ENCODE results near the gene PRDM15.
A peak's percentile ranks its signal among the peaks of the same experiment; 100 is the strongest.

Gene PRDM15

GRCh38 chr21:41845310-41846032 lies 33.7 kb downstream of the PRDM15 start:
- no peak for ATAC-seq (replicated peaks)
- no peak overlapping the region for H3K4me3 Mint-ChIP-seq

GRCh38 chr21:41843584-41843983 lies 35.6 kb downstream of the PRDM15 start:
- Mint-ChIP-seq H3K9me3 (peaks cover 7 to 12% of the 10 kb centered on the region in 2 donors), H3K36me3 (peaks cover 40 to 72% of the 10 kb centered on the region in 2 donors), H3K27me3 (no peaks in the 10 kb centered on the region), H3K27ac (no peak overlapping the region), H3K4me1 (peaks cover 3 to 6% of the 10 kb centered on the region in 2 donors), H3K4me3 (no peak overlapping the region)
- DNase-seq = no peak
- ATAC-seq (replicated peaks) = no peak

More at GRCh38 chr21:41845310-41846032, 33.7 kb downstream of the PRDM15 start:
- H3K9me3 Mint-ChIP-seq = peaks cover 7 to 10% of the 10 kb centered on the region in 2 donors
- H3K36me3 Mint-ChIP-seq = peaks cover 40 to 62% of the 10 kb centered on the region in 2 donors
- DNase-seq = no peak
- peaks cover 6 to 7% of the 10 kb centered on the region in 2 donors for H3K4me1 Mint-ChIP-seq
- no peaks in the 10 kb centered on the region for H3K27me3 Mint-ChIP-seq
- no peak overlapping the region for H3K27ac Mint-ChIP-seq

DNA sequence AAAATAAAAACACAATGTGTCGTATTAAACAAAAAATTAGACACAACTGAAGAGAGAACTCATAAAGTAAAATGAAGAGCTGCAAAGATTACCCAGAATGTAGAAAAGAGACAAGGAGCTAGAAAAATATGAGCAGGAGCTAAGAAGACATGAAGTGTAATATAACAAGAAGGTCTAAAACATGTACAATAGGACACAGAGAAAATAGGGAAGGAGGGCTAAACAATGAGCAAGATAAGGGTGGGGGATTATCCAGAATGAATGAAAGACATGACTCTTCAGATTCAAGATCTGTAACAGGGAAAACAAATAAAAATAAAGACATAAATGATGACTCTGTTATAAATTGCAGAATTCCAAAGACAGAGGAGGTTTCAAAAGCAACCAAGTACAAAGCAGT lies 38.3 kb downstream of the PRDM15 start:
- Mint-ChIP-seq H3K9me3 (peaks cover 7 to 12% of the 10 kb centered on the region in 2 donors), H3K27ac (no peak overlapping the region), H3K36me3 (peaks cover 36 to 72% of the 10 kb centered on the region in 2 donors), H3K4me1 (peaks cover 5 to 6% of the 10 kb centered on the region in 2 donors), H3K4me3 (no peak overlapping the region), H3K27me3 (no peaks in the 10 kb centered on the region)
- no peak for DNase-seq
- no peak for ATAC-seq (replicated peaks)

GRCh38 chr21:41839387-41840000 lies 39.6 kb downstream of the PRDM15 start:
- Mint-ChIP-seq H3K4me1 (peaks cover 5 to 6% of the 10 kb centered on the region in 2 donors), H3K4me3 (no peak overlapping the region), H3K36me3 (peaks cover 40 to 81% of the 10 kb centered on the region in 2 donors), H3K27ac (no peak overlapping the region), H3K9me3 (peaks cover 7 to 12% of the 10 kb centered on the region in 2 donors), H3K27me3 (no peaks in the 10 kb centered on the region)
- ATAC-seq (replicated peaks) (no peak), DNase-seq (no peak)

DNA sequence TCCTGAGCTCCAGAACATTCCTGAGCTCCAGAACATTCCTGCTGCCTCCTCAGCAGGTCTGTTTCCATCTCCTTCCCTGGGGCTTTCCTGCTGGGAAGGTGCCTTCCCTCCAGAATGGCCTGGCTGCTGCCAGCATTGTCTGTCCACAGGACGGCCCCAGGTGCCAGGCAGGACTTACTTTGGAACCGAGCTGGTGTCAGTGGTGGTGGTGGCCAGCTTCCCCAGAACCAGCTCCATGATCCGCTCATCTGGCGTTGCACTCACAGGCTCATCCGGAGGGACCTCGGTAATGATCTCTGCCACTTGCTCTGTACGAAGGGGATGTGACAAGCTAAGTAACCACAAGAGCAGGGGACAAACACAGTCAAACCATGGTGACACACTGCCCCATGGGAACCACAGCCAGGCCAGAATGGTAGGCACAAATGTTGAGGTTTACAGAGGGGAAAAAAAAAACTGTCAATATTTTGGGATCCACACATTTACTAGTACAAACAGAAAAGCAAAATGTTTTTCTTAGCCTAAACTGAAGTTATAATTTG lies 41.3 kb downstream of the PRDM15 start:
- H3K9me3 Mint-ChIP-seq = peaks cover 7 to 12% of the 10 kb centered on the region in 2 donors
- H3K27ac Mint-ChIP-seq = peak overlapping the region; percentile 62
- no peaks in the 10 kb centered on the region for H3K27me3 Mint-ChIP-seq
- H3K36me3 Mint-ChIP-seq = peaks cover 32 to 70% of the 10 kb centered on the region in 2 donors
- ATAC-seq (replicated peaks) (peak in 1 of 2 donors; percentile 36), DNase-seq (no peak)
- H3K4me1 Mint-ChIP-seq = peaks cover 2 to 15% of the 10 kb centered on the region in 2 donors
- no peak overlapping the region for H3K4me3 Mint-ChIP-seq

DNA sequence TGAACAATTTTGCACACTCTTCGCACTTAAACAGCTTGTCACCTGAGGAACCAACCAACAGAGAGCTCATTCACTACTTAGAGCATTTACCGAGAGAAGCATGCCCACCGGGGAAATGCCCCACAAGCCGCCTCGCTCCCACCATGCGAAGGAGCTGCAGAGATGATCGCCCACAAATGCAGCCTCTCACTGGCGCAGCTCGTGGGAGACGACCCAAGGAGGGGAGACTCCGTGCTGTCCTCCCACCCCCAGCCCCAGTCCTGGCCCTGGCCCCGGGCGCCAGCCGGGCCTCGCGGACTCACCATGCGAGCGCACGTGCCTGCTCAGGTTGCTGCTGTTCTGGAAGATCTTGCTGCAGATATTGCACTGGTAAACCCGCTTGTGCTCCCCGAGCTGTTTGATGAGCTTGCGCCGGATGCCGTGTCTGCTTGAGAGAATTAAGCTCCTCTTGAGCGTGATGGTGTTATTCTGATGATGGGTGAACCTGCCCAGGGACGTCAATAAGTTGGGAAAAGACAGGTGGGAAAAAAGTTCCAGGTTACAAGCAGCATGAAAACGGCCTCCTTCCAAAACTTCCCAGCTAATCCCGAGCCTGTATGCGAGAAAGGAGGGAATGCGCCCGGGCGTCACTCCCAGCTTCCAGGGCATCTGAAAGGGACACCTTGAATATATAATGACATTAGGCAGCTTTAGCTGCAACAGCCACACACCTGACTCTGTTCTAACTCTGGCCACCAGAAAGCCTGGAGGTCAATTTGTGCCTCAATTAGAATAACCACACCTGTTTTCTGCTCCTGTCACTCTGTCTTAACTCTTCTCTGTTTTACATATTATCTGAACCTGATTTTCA lies 42.8 kb downstream of the PRDM15 start:
- DNase-seq = no peak
- Mint-ChIP-seq H3K9me3 (peaks cover 5 to 11% of the 10 kb centered on the region in 2 donors), H3K27ac (peak overlapping the region; percentile 73), H3K4me3 (no peak overlapping the region), H3K27me3 (no peaks in the 10 kb centered on the region), H3K4me1 (peaks cover 4 to 17% of the 10 kb centered on the region in 2 donors), H3K36me3 (peaks cover 32 to 60% of the 10 kb centered on the region in 2 donors)
- ATAC-seq (replicated peaks) = no peak

GRCh38 chr21:41835711-41836154 lies 43.4 kb downstream of the PRDM15 start:
- Mint-ChIP-seq H3K4me3 (no peak overlapping the region), H3K27me3 (no peaks in the 10 kb centered on the region), H3K27ac (peak overlapping the region; percentile 73), H3K4me1 (peaks cover 4 to 17% of the 10 kb centered on the region in 2 donors), H3K36me3 (peaks cover 25 to 54% of the 10 kb centered on the region in 2 donors), H3K9me3 (peaks cover under 1 to 4% of the 10 kb centered on the region in 2 donors)
- DNase-seq (no peak), ATAC-seq (replicated peaks) (no peak)

GRCh38 chr21:41834926-41835663 lies 44.0 kb downstream of the PRDM15 start:
- Mint-ChIP-seq H3K36me3 (peaks cover 21 to 48% of the 10 kb centered on the region in 2 donors), H3K27ac (no peak overlapping the region), H3K27me3 (no peaks in the 10 kb centered on the region), H3K4me1 (peaks cover 4 to 17% of the 10 kb centered on the region in 2 donors), H3K9me3 (no peaks in the 10 kb centered on the region), H3K4me3 (no peak overlapping the region)
- DNase-seq = no peak
- no peak for ATAC-seq (replicated peaks)

GRCh38 chr21:41834252-41834925 lies 44.8 kb downstream of the PRDM15 start:
- Mint-ChIP-seq H3K9me3 (no peaks in the 10 kb centered on the region), H3K4me3 (no peak overlapping the region), H3K36me3 (peaks cover 21 to 43% of the 10 kb centered on the region in 2 donors), H3K27ac (no peak overlapping the region), H3K4me1 (peaks cover 4 to 17% of the 10 kb centered on the region in 2 donors), H3K27me3 (no peaks in the 10 kb centered on the region)
- no peak for DNase-seq
- no peak for ATAC-seq (replicated peaks)

- ATAC-seq (replicated peaks) = peak; percentile 77 to 87
- Mint-ChIP-seq H3K4me3 (peak overlapping the region in 1 of 2 donors; percentile 7), H3K9me3 (no peaks in the 10 kb centered on the region), H3K27ac (no peak overlapping the region), H3K36me3 (peaks cover 21 to 37% of the 10 kb centered on the region in 2 donors), H3K4me1 (peaks cover 4 to 17% of the 10 kb centered on the region in 2 donors), H3K27me3 (no peaks in the 10 kb centered on the region)
- no peak for DNase-seq
Observed at GRCh38 chr21:41833497-41834115, 45.5 kb downstream of the PRDM15 start.

GRCh38 chr21:41832596-41833496 lies 46.3 kb downstream of the PRDM15 start:
- Mint-ChIP-seq H3K4me3 (peak overlapping the region in 1 of 2 donors; percentile 7), H3K9me3 (no peaks in the 10 kb centered on the region), H3K27ac (no peak overlapping the region), H3K36me3 (peaks cover 19 to 33% of the 10 kb centered on the region in 2 donors), H3K27me3 (no peaks in the 10 kb centered on the region), H3K4me1 (peaks cover 4 to 17% of the 10 kb centered on the region in 2 donors)
- DNase-seq = no peak
- ATAC-seq (replicated peaks) = peak; percentile 70 to 84

All from stimulated activated naive B cell treated with anti-CD40 and anti-IgM and Interleukin-4, amounts not matched to agents 10 μg/mL and 1 μg/mL and 100 μg/mL, for 72 hours (primary cell).